Measurements from ENCODE around the gene TMC8.

TMC8 gene

GRCh38 chr17:78172249-78173051, 41.9 kb downstream of the TMC8 start:
- H2AFZ ChIP-seq (ENCODE audit: low read length) = no peak overlapping the region
- H4K20me1 ChIP-seq (ENCODE audit: insufficient read depth, low read length, poor library complexity, severe bottlenecking) = peaks cover 15% of the 10 kb centered on the region
- H3K36me3 ChIP-seq (ENCODE audit: insufficient read depth, low read length) = peaks cover 8% of the 10 kb centered on the region; the same call in 1 of the 2 replicates
- H3K79me2 ChIP-seq (ENCODE audit: insufficient read depth, low read length) = no peaks in the 10 kb centered on the region; the same call in 1 of the 2 replicates
- TF ChIP-seq EZH2phosphoT487 (IDR thresholded peaks at IDR 0.05; ENCODE audit: borderline replicate concordance) = no peak
- no peak for TF ChIP-seq CTCF (conservative IDR thresholded peaks at IDR 0.05; ENCODE audit: low read length)
- no peaks in the 10 kb centered on the region for H3K27me3 ChIP-seq (ENCODE audit: insufficient read depth, low read length, poor library complexity, severe bottlenecking)
- H3K4me1 ChIP-seq (ENCODE audit: insufficient read depth, low read length, poor library complexity, severe bottlenecking) = peaks cover 18% of the 10 kb centered on the region
- no peaks in the 10 kb centered on the region for H3K9me3 ChIP-seq (ENCODE audit: insufficient read depth, low read depth, low read length)
- H3F3A ChIP-seq (ENCODE audit: low read depth) = no peaks in the 10 kb centered on the region
- no peaks in the 10 kb centered on the region for H3K9me2 ChIP-seq (replicated peaks; ENCODE audit: low read depth, low read length)
- H3K4me3 ChIP-seq (ENCODE audit: low read length, poor library complexity, severe bottlenecking) = no peak overlapping the region
- H3K9ac ChIP-seq (ENCODE audit: low read depth, low read length, poor library complexity, severe bottlenecking) = no peak overlapping the region
- no peak overlapping the region for H3K4me2 ChIP-seq (ENCODE audit: low read depth, low read length, poor library complexity, severe bottlenecking)

- Histone ChIP-seq H3K4me2 (ENCODE audit: low read depth, low read length, poor library complexity, severe bottlenecking) (no peak overlapping the region), H3K79me2 (ENCODE audit: insufficient read depth, low read length) (no peaks in the 10 kb centered on the region; the same call in 1 of the 2 replicates), H3K27me3 (ENCODE audit: insufficient read depth, low read length, poor library complexity, severe bottlenecking) (no peaks in the 10 kb centered on the region), H3K4me3 (ENCODE audit: low read length, poor library complexity, severe bottlenecking) (no peak overlapping the region), H3K4me1 (ENCODE audit: insufficient read depth, low read length, poor library complexity, severe bottlenecking) (peaks cover 15% of the 10 kb centered on the region), H4K20me1 (ENCODE audit: insufficient read depth, low read length, poor library complexity, severe bottlenecking) (peaks cover 15% of the 10 kb centered on the region), H3F3A (ENCODE audit: low read depth) (no peaks in the 10 kb centered on the region), H3K9me2 (replicated peaks; ENCODE audit: low read depth, low read length) (no peaks in the 10 kb centered on the region), H3K36me3 (ENCODE audit: insufficient read depth, low read length) (peaks cover 10% of the 10 kb centered on the region; the same call in 1 of the 2 replicates), H2AFZ (ENCODE audit: low read length) (no peak overlapping the region), H3K9ac (ENCODE audit: low read depth, low read length, poor library complexity, severe bottlenecking) (no peak overlapping the region), H3K9me3 (ENCODE audit: insufficient read depth, low read depth, low read length) (no peaks in the 10 kb centered on the region)
- TF ChIP-seq CTCF (conservative IDR thresholded peaks at IDR 0.05; ENCODE audit: low read length) (no peak), EZH2phosphoT487 (IDR thresholded peaks at IDR 0.05; ENCODE audit: borderline replicate concordance) (no peak)
These were observed 42.6 kb downstream of the TMC8 start for GRCh38 chr17:78173097-78173715.

DNA sequence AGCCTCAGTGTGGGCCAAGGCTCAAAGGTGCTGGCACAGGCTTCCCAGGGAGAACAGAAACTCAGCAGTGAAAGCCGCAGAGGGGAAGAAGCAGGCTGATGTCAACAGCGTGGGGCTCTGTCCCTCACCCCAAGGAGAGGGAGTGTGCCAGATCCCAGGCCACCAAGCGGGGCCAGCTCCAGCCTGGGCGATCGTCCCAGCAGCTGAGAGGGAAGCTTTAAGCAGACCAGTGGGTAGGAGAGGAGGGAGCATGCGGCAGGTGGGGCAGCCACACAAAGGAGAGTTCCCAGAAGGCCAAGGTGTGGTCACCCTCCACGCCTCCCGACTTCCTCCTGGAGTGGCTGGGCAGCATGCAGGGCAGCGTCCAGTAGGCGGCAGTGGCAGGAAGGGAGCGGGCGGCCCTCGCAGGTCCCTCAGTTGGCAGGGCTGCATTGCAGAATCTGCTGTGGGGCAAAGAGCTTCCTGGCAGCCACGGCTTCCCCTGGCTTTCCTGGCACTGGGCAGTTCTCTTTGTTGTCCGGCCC, 43.8 kb downstream of the TMC8 start:
- no peaks in the 10 kb centered on the region for H3F3A ChIP-seq (ENCODE audit: low read depth)
- TF ChIP-seq CTCF (conservative IDR thresholded peaks at IDR 0.05; ENCODE audit: low read length) (no peak), EZH2phosphoT487 (IDR thresholded peaks at IDR 0.05; ENCODE audit: borderline replicate concordance) (no peak)

More for the DNA sequence above, 43.8 kb downstream of the TMC8 start:
- peaks cover 20% of the 10 kb centered on the region; the same call in 1 of the 2 replicates for H3K36me3 ChIP-seq (ENCODE audit: insufficient read depth, low read length)
- no peak overlapping the region for H3K4me2 ChIP-seq (ENCODE audit: low read depth, low read length, poor library complexity, severe bottlenecking)
- H2AFZ ChIP-seq (ENCODE audit: low read length) = no peak overlapping the region
- H3K9me3 ChIP-seq (ENCODE audit: insufficient read depth, low read depth, low read length) = no peaks in the 10 kb centered on the region
- H3K4me1 ChIP-seq (ENCODE audit: insufficient read depth, low read length, poor library complexity, severe bottlenecking) = peaks cover 10% of the 10 kb centered on the region
- no peak overlapping the region for H3K9ac ChIP-seq (ENCODE audit: low read depth, low read length, poor library complexity, severe bottlenecking)
- no peaks in the 10 kb centered on the region; the same call in 1 of the 2 replicates for H3K79me2 ChIP-seq (ENCODE audit: insufficient read depth, low read length)
- H4K20me1 ChIP-seq (ENCODE audit: insufficient read depth, low read length, poor library complexity, severe bottlenecking) = peaks cover 9% of the 10 kb centered on the region
- H3K4me3 ChIP-seq (ENCODE audit: low read length, poor library complexity, severe bottlenecking) = no peak overlapping the region
- H3K9me2 ChIP-seq (replicated peaks; ENCODE audit: low read depth, low read length) = no peaks in the 10 kb centered on the region
- H3K27me3 ChIP-seq (ENCODE audit: insufficient read depth, low read length, poor library complexity, severe bottlenecking) = no peaks in the 10 kb centered on the region

All from Loucy (cell line).